T follicular helper cell (primary cell): Measurements from ENCODE around the gene CPSF4.

Experiments used
- DNase-seq: peaks from one replicate; pipeline ENCODE4 v3.0.0-alpha.2; 2020; ENCODE audit warnings: low read depth

The CPSF4 gene

DNA sequence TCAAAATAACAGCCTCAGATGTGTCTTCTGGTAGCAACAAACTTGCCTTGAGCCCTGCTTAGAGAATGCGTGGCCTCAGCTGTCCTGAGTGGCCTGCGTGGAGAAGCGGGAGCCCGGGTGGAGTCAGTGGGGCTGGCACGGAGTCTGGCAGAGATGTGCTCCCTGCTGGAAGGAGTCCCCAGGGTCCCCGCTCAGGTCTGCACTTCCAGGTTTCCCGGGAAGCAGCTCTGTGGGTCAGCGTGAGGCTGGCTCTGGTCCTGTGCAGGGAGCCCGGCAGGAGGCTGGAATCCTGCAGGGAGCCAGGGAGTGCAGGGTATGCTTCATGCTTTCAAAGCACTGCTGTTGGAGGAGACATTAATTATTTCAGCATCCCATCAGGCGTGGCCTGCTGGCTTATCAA is 10.1 kb downstream of the CPSF4 start:
- DNase-seq: no peak

DNA sequence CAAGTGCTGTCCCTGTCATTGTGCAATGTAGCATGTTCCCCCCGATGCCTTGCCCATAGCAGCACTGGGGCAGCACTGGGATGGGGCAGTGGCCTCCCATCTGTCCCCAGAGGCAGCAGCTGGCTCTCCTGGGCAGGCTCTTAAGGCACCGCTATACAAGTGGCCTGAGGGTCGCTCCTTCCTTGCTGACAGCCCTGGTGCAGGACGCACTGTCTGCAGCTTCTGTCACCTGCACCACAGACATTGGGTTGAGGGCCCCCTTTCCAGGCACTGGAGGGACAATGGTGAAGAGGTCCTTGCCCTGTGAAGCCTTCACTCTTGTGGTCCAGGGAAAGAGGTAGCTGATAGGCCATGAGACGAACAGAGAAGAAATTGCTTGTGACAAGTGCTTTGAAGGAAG is 10.6 kb downstream of the CPSF4 start:
- no peak for DNase-seq

- no peak for DNase-seq
These were observed 13.2 kb downstream of the CPSF4 start for GRCh38 chr7:99451936-99452335.

- no peak for DNase-seq
These were observed 13.8 kb downstream of the CPSF4 start for GRCh38 chr7:99452541-99452940.

- no peak for DNase-seq
These were observed 14.4 kb downstream of the CPSF4 start for GRCh38 chr7:99453105-99453504.

DNA sequence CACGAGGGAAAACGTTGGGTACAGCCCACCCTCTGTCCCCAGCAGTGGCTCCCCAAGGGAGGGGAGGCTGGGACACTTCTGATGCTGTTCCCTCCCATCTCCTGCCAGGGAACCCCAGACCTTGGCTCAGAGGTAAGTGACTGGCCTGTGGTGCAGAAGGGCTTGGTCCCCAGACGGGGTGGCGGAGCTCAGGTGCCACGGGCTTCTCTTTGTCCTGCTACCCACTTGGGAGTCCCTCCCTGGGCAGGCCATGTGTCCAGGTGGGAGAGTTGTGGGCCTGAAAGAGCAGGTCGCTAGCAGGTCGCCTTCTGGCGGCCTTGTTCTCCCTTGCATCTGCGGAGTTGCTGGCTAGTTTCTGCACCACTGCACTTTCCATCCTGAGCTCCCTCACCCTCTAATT is 17.1 kb downstream of the CPSF4 start:
- DNase-seq: no peak

- no peak for DNase-seq
These were observed 17.5 kb downstream of the CPSF4 start for GRCh38 chr7:99456288-99456687.

DNA sequence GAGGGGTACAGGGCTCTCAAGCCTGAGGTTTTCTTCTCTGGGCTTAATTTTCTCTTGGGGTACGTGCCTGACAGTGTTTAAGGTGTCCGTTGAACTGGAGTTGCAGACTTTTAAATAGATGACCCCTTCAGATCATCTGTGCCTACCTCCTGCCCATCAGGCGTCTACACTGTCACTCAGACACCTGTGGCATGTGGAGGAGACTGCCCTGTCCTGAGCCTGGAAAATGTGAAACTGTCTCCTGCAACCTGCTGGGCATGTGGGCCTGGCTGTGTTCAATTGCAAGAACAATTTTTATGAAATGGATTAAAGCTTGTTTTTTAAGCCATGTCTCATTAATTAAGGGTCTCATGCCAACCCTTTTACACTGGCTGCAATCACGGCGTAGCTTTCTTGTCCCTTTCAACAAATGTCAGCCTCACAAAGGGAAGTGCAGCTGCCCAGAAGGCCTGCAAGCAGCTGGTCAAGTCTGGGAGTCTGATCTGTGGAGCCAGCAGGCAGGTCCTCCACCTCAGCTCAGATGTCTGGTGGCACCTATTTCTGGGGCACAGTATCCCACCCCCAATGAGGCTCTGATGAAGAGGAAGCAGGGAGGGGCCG is 18.4 kb downstream of the CPSF4 start:
- no peak for DNase-seq

DNA sequence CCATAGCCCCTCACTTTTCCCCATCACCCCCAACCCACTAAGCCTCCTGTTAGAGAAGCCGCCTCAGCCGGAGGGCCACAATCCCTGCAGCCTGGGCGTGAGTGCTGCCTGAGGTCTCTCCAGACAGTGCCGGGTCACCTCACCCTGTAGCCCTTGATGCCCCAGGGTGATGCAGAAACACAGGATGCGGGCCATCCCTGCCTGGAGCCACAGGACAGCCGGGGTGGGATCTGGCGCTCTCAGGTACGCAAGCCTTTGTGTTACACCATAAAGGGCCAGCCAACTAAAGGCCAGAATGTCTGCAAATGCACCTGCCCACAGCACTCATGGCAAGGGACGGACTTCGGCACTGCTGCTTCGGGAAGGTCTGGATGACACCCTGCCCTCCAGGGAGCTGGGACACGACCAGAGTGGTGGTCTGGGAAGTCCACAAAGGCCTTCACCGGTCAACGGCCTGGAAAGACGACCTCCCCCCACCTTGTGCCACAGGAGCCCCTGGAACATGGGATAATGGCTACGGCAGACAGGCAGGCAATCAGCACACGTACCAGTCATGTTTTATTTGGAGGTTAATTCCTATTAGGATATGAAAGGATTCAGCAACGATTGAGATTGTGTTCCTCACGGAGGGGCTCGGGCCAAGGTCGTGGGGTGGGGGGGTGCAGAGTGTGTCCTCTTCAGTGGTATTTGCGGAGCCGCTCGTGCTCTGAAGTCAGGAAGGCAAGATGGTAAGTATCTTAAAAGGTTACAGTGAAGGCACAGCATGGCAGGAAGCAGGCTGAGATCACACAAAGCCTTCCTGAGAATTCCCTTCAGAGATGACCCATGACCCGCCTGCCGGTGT is 19.1 kb downstream of the CPSF4 start:
- no peak for DNase-seq

GRCh38 chr7:99459087-99459486 is 20.3 kb downstream of the CPSF4 start:
- DNase-seq: no peak

DNA sequence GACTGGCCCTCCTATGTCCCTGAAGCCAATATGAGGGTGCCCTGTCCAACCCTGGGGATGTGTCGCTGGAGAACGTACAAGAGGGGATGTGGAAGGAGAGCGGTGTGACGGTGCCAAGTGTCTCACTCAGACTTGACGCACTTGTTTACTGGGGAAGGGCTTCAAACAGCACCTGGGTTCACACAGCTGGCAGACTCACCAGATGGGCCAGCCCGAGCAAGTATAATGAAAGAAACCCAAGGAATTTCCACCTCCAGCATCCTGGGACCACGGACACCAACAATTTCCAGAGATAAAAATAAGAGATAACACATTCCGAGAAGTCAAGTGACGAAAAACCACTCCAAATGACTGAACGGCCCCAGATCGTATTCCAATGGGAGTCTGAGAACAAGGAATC is 21.9 kb downstream of the CPSF4 start:
- DNase-seq: no peak

- no peak for DNase-seq
These were observed 22.5 kb downstream of the CPSF4 start for GRCh38 chr7:99461221-99461620.

DNA sequence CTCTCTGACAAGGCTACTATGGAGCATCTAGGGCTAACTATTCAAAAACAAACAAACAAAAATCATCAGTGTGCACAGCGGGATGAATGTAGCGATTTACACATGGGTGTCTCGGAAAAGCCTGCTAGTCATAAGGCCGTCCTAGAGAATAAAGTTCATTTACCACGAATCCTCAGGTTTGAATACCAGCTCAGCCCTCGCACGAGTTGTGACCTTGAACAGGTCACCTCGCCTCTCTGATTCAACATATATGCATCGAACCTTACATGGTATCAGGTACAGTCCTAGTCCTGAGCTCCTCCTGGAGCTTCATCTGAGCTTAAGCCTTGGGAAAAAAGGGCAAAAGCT is 26.7 kb downstream of the CPSF4 start:
- DNase-seq: no peak

DNA sequence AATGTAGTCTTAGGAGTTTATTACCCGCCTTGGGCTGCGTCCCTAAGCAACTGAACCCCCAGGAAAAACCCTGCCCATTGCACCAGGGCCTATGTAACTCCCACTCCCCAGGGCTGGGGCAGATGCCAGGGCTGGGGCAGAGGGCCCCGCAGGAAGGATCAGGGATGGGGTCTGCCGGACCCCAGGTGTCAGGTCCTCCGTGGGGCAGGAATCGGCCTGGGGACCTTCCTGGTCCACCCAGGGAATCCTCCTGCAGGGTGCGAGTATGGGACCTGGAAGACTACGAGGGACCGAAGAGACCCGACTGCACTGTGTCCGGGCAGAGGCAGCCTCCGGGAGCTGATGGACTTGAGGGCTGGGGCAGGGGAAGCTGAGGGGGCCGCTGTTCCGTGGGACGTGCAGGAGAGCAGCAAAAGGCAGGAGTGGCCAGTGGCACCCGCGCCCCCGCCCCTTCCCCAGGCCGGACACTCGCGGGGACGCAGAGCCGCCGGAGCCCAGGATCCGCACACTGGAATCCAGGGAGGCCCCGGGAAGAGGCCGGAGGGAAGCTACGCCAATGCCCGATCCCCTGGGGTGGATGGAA is 29.7 kb downstream of the CPSF4 start:
- no peak for DNase-seq

- DNase-seq: no peak
These were observed 30.8 kb downstream of the CPSF4 start for GRCh38 chr7:99469381-99470065.

GRCh38 chr7:99472561-99473314 is 34.0 kb downstream of the CPSF4 start, which contains the start of gene ZNF789:
Gene ZNF789 (plus strand): TSS chr7:99472890. CDS start chr7:99476457, 3,567 bp downstream.
- peak; percentile 98 for DNase-seq

DNA sequence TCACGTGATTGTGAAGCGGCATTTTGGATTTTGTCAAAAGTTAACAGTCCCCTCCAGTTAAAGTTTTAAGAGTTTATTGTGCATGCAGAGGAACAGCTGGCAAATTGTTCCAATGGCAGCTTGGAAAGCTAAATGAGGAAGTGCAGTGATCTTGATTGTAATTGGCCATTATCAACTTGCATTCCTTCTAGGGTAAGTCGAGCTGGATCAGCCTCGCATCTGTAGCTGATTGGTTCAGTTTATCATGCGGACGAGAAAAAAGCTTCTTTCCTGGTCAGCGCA is 34.5 kb downstream of the CPSF4 start:
- no peak for DNase-seq

DNA sequence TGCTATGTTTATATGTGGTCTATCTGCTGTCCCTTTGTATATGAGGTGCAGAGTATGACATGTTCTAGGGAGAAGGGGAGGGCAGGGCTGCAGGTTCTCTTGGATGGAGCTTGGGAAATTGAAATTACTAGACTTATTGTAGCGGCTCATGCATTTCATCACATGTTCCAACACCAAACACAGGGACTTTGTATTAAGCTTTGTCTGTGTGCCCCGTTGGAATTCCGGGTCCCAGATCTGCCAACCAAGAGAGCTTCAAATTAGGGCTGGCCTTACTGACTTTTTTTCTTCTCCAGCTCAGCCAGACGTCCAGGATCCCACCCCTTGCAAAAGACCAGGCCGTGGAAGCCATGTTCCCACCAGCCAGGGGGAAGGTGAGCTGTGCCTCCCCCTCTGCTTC is 37.4 kb downstream of the CPSF4 start:
- no peak for DNase-seq

GRCh38 chr7:99478464-99479440 is 40.0 kb downstream of the CPSF4 start:
- DNase-seq: no peak

DNA sequence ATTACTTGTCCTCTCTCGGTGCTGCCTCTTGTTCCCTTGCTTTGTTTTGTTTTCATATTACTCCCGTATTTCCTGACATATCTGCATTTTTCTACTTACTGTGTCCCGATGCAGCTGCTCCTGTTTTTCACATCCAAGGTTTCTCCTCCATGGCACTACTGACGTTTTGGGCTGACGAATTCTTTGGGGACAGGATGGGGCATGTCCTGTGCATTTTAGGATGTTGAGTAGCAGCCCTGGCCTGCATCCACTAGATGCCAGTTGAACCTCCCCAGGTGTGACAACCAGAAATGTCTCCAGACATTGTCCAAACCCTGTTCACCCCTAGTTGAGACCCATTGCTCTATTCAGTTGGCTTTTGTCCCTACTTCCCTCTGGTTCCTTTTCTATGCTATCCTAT is 46.4 kb downstream of the CPSF4 start:
- no peak for DNase-seq

DNA sequence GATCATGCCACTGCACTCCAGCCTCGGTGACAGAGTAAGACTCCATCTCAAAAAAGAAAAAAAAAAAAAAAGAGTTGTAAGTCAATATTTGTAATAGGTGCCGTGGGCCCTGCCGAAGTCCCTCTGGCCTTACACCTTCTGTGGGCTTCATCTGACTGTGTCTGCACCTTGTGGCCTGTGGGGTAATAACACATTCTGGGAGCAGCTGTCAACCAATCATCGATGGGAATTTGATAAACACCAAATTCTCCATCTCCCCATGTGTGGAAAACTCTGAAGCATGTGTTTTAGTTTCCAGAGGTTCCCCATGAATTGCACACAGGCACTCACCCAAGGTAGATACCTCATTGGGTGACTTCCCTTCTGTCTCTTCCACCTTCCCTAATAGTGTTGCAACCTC is 50.5 kb downstream of the CPSF4 start:
- no peak for DNase-seq
